A549 (cell line): ENCODE measurements around the gene STK16.

Experiments
- CTCF ChIP-seq: fragments of >200 bp; sonication (Bioruptor Twin); formaldehyde crosslinking; IDR thresholded peaks from 3 replicates; pipeline ENCODE4 v1.5.1; 2016
- EP300 ChIP-seq, 2 experiments: fragments of >200 bp; sonication (Bioruptor Twin); formaldehyde crosslinking; IDR thresholded peaks; 2 replicates in 1 of 2; 3 replicates in 1 of 2; pipeline ENCODE4 v1.6.1; 2016 to 2017

GRCh38 chr2:219230059-219230540 is 15.2 kb upstream of the STK16 start:
- no peak for TF ChIP-seq CTCF
- TF ChIP-seq EP300 (IDR thresholded peaks at IDR 0.05), result no peak
